ENCODE measurements around the gene PTPN22.

PTPN22 gene

DNA sequence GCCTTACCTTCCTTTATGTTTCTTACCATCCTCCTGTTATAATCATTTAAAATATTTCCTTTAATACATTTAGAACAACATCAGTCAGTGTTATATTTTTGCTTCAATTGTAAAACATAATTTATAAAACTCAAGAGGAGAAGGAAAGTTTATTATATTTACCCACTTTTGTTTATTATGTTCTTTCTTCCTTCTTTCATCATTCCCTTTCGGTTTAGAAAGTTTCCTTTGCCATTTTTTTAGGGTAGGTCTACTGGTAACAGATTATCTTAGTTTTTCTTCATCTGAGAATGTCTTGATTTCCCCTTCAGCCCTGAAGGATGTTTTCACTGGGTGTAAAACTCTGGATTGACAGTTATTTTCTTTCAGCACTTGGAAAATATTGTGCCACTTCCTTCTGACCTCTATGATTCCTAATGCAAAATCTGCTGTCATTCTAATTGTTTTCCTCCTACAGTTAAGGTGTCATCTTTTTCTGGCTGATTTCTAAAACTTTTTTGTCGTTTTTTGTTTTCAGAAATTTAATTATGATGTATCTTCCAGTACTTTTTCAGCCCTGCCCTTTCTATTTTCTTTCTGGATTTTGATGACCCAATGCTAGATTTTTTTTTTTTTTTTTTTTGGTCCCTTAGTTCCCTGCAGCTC lies 25.0 kb downstream of the PTPN22 start:
- DNase-seq: no peak

DNA sequence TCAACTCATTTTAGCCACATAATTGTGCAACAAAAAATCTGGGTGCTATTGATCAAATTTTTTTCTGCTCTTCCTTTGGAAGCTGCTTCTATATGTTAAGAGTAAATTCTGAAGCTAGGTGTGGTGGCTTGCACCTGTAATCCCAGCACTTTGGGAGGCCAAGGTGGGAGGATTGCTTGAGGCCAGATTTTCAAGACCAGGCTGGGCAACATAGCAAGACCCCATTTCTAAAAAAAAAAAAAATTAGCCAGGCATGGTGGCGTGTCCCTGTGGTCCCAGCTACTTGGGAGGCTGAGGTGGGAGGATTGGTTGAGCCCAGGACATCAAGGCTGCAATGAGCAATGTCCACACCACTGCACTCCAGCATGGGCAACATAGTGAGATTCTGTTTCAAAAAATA lies 35.0 kb downstream of the PTPN22 start:
- no peak for DNase-seq

DNA sequence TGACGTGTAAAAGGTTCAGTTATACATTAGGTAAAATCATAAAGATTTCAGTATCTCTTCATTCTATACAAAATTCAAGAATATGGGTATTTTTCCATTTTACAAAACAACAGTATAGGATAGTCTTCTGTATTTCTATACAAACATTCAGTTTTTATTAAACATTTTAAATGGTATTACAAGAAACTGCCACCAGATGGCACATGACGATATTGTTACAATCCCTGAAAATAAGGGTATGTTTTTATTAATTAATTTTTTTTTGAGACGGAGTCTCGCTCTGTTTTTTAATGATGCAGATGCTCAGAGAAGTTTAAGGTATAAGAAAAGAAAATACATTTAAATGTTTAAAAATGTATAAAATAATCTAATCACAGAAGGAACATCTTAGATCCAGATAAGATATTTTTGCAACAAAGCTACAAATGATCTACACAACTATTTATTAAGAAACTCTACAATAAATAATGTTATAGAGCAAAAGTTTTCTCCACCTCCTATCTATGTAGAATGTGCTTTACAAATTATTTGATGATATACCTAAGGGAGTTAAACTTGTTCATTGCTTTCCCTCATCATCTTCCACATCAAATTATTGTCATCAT lies 35.7 kb downstream of the PTPN22 start:
- peak; percentile 46 for DNase-seq

DNA sequence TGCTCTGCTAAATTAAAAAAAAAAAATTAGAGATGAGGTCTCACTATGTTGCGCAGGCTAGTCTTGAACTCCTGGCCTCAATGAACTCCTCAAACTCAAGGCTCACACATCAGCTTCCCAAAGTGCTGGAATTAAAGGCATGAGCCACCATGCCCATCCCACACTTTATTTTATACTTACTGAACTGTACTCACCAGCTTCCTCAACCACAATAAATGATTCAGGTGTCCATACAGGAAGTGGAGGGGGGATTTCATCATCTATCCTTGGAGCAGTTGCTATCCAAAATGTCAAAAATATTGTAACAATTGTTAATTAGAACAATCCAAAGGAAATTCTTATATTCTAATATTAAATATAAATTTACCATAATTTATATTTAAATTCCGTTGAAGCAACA lies 36.8 kb downstream of the PTPN22 start:
- no peak for DNase-seq

DNA sequence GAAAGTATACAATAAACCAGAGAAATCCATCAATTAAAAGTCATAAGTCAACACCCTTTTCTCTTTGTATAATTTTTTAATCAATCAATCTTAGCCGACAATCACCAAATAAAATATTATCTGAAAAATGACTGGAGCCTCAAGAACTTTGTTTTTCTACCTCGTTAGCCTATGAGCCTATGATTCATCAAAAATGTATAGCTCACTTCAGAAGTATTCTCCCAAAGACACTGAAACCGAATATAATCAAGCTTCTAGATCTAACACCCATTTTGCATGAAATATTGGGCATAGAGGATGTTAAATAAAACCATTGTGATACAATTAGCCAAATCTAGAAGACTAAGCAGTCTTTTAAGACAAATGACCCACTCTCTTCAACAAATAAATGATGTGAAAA lies 41.5 kb downstream of the PTPN22 start:
- no peak for DNase-seq

DNA sequence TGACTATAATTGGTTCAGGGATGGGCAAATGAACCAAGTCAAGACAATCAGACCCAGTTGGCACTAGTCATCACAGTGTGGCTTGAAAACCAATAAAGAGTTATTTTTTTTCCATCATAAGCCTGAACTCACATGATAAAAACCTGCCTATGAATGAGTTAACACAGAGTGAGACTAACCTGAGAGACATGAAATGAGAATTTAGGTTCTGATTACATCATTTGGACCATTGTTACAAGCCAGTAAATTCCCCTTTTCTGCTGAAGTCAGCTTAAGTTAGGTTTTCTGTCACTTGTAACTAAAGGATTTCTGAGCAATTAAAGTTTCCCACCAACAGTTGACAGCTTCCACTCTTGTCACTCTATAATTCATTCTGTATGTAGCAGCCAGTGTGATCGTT lies 49.6 kb downstream of the PTPN22 start:
- DNase-seq: no peak

DNA sequence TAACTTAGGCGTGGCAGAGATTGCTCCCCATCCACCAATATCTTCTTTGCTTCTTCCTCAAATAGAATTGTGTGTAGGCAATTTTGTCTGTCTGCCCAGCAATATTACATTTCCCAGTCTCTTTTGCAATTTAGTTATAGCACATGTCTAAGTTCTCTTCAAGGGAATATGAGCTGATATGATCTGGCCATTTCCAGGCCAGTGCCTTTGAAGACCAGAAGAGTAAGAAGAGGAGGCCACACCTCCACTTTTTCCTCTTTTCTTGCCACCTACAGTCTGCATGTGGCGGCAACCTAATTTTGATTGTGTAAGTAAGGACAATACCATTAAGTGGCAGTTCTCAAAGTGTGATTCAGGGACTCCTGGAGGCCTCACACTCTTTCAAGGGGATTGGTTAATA lies 52.9 kb downstream of the PTPN22 start:
- DNase-seq: no peak

DNA sequence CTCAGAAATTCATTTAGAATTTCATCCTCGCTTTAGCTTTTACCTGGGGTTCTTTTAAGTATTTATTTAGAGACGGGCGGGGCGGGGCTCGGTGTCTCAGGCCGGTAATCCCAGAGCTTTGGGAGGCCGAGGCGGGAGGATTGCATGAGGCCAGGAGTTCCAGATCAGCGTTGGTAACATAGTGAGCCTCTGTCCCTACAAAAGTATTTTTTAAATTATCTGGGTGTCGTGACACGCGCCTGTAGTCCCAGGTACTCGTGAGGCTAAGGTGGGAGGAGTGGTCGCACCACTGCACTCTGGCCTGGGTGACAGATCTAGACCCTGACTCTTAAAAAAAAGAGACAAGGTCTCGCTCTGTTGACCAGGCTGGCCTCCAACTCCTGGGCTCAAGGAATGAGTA lies 58.3 kb downstream of the PTPN22 start:
- DNase-seq: no peak

DNA sequence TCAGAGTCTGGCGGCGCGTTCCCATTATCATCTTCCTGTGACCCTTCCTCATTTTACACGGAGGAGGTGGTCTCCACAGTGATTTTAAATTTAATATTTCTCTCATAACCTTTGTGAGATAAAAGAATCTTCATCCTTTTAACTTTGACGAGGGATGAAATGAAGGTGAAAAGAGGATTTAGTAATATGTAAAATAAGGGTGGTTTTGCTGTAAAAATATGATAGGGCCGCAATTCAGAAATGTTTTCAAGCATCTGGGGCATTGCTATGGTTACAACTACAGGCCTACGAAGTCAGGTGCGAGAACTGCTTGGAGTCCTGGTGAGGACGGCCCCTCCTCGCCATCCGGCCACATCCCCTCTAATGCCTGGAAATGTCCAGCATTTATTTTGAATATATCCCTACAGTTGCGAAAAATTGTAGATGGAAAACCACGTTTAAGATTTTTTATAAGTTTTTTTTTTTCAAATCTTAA lies 58.8 kb downstream of the PTPN22 start:
- DNase-seq: peak; percentile 78

DNA sequence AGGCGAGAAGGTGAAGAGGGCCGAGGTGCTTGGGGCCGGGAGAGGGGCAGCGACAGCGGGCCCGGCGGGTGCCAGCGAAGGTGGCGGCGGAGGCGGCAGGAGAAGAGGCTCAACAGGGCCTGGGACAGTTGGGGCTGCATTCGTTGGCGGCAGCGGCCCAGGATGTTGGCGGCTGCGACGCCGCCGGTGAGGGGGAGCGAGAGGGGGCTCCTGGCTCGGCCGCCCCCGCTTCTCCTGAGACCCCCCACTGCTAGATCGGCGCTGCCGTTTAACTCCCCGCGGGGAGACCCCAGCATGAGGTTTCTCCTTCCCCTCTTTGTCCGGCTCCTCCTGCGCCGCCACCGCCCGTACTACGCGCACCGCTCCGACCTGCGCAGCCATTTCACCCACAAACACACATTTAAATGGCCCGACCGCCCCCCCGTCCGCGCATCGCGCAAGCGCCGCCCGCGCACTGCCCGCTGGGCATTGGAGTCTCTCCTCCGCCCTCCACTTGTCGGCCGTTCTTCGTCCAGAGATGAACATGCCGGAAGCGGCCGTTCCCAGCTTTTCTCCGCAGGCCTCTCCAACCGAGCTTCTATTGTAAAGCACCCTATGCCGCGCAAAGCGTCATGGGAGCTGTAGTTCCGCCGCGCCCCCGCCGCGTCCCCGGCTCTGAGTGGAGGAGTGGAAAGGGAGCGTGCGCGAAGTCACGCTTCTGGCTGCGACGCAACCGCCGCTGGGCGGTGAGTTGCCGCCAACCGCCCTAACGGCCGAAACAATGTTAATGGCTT lies 59.4 kb downstream of the PTPN22 start, which contains the start of gene RSBN1:
TSS of gene RSBN1 (minus strand) at position 589 of the 773 bp plus-strand sequence. CDS start at position 525, 64 bp downstream.
- peak; percentile 97 for DNase-seq

DNA sequence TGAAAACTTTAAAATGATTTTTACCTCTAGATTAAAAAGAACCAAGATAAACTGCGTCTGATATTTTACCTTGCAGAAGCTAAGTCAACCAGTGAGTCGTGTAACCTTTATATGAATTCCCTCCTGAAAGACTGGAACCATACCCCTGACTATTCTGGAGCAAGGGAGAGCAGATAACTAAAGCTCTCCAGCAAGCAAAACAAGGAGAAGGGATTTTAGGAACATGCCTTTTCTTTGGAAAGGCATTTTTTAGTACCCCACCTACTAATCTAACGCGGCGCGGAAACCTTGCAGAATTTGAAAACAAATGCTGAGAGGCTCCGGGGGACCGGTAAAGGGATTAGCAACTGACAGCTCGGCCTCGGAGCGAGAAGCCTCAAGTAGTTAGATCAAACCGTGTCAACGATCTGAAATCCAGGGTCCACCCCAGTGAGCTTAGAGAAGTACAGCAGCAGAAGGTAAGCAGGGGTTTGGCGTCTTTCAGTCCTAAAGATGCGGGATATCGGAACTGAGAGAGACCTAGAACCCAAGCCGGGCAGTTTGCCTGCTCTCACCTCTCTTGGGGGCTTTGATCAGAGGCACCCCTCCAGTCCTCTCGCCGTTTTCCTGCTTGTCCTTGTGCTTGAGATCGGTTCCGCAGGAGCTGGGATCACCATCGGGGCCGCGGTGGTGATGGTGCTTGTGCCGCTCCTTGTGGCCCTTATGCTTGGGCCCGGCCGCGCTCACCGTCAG lies 60.2 kb downstream of the PTPN22 start:
- peak; percentile 55 for DNase-seq

DNA sequence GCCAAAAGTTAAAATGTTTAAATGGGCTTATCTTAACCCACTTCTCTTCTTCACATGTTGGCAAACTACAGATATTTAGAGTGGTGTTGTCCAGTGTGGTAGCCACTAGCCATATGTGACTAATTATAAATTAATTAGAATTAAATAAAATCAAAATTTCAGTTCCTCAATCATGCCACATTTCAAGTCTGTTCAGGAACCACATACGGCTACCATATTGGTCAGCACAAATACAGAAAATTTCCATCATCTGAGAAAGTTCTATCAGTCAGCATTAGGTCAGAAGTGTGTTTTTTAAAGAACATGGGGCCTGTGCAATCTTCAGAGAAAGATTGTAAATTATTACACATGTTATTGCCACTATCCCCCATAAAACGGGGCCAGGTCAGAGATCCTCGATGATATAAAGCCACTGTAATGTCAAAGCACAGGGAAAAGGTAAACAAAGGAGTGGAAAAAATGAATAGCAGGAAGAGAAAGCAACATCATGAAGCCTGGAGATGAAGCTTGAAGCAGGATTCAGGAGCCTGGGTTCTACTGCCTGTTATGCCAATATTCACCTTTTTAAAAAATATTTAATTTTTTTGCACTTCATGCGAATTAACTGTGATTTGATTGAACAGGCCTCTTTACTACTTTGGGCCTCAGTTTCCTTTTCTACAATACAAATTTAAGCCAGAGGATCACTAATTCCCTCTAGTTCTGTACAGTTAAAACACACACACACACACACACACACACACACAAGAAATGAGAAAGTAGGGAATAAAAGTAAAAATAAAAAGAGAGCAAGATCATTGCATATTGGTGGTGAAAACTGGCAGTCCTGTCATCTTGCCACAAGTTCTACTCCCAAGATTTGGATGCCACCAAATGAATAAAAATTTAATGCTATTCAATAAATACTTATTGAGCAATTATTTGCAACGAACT lies 61.6 kb downstream of the PTPN22 start:
- DNase-seq: no peak

DNA sequence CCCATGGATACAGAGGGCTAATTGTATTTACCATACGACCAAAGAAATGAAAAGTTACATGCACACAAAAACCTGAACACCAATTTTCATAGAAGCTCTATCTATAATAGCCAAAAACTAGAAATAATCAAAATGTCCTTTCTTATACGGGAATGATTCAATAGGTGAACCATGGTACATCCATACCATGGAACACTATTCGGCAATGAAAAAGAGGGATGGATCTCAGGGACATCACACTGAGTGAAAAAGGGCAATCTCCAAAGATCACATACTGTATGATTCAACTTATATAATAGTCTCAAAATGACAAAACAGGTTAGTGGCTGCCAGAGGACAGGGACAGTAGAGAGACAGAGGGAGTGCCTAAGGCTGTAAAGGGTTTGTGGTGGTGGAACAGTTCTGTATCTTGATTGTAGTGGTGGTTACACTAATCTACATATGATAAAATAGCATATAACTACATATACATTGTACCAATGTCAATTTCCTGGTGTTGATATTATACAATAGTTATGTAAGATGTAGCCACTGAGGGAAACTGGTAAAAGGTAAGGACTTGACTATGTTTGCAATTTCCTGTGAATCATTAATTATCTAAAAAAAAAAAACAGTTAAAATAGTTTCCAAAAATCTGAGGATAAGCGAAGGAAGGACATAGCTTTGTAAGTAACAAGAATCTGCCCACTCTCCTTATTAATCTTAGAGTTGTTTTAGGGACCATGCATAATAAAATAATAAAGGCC lies 62.9 kb downstream of the PTPN22 start:
- DNase-seq: no peak

DNA sequence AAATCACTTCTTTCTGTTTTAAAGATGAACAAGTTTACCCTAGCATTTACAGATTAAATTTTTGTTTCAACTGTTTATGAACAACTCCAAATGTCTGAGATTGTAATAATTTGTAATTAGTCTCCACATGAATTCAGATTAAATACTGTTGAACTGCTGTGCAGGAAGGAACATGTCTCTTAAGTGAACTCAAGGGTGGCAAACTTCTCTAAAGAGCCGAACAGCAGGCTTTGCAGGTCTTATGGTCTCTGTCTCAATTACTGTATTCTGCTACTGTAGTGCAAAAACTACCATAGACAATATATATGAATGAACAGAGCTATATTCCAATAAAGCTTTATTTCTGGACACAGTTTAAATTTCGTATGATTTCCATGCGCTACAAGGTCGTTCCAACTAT lies 65.9 kb downstream of the PTPN22 start:
- DNase-seq: no peak

DNA sequence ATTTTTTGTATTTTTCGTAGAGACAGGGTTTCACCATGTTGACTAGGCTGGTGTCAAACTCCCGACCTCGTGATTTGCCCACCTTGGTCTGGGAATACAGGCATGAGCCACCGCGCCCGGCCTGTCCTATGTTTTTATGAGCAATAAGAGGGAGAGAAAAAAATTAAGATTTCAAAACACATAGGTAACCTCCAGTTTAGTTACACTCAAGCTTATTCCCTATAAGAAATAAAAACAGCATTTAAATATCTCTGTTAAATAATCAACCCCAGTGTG lies 66.3 kb downstream of the PTPN22 start:
- DNase-seq: no peak

DNA sequence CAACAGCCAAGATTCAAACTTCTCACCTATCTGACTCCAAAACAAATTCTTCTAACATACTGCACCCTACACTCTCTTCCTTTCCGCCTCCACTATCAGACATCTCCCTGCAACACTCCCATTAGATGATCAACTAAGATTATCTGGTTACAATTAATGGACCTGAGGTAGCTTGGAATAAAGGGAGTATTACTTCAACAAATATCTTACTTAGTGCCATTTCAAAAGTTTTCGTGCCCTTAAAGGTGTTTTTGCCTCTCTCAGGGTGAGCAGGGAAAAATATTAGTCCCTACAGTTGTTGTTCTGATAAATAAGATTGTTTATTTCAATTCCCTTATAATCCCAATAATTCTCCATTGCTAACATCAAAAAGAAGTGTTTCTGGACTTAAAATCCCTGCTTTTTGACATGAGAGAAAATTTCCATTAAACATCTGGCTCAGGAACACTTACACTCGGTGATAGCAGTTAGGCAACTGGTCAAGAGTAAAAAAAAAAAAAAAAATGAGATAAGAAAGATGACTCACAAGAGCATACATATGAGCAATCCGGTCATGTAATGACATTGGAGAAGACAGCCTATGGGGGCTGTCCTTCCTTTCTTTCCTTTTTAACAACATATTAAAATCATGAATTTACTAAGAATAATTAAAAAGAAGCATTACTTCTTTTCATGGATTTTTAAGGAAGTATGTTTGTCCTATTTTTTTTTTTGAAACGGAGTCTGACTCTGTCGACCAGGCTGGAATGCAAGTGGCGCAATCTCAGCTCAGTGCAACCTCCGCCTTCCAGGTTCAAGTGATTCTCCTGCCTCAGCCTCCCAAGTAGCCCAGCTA lies 66.9 kb downstream of the PTPN22 start:
- no peak for DNase-seq

DNA sequence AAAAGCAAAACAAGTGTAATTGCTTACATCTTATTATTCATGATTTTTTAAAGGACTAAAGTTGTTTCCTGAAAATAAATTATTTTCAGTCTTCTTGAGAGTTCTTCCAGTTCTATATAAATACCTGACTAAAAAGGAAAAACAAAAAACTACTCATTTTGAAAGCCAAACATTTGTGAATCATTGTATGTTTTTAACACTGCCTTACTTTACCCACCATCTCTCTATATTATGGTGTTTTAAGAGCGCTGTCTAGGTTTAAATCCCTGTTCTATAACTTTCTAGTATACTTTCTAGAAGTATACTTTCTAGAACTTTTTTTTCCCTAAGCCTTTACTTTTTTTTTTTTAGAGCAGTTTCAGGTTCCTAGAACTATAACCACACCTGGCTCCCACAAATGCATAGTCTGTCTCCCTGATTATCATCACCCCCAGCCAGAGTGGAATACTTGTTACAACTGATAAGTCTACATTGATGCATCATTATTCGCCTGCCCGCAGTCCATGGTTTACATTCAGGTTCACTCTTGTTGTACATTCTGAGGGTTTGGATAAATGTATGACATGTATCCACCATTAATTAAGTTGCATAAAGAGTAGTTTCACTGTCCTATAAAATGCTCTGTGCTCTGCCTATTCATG lies 69.0 kb downstream of the PTPN22 start:
- no peak for DNase-seq

DNA sequence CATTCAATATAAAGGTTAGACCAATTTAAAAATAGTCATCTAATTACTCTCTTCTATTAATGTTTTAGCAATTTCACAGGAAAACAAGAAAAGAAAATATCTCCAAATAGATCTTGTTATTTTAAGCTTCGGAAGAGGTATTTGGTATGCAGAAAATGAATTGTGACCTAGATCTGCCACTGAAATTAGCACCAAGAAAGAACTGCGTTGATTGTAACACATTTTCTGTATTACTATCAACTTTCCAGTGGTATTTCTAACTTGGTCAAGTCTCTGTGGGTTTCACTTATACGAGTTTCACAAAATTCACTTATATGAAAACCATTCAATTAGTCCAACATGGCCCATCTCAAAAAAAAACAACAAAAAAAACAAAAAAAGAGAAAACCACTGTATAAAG lies 71.0 kb downstream of the PTPN22 start:
- no peak for DNase-seq

DNA sequence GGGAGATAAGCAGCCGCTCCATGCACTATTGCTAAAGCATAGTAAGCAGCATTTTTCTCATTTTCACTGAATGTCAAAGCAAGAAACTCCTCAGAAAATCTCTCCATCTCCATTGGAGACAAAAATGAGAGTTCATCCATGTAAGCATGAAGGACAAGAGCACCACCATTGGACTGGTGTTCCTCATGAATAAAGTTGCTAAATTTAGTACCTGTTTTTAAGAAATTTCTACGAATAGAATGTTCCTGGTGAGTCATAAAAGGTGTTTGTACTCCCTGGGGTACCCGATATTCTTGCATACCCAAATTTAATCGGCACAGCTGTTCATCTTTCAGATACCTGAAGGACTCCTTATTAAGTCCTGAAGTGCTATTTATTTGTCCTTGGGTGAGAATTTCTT lies 74.0 kb downstream of the PTPN22 start:
- DNase-seq: no peak
